Kidney epithelial cell (primary cell): Measurements from ENCODE around the gene ADAM19. TPM values are rescaled to one million over a fixed set of nuclear protein-coding genes. Genes with fewer than 3 reads are reported as not detected.

ENCODE experiments used
- DNase-seq: peaks from one replicate; pipeline ENCODE4 v3.0.0-alpha.2; 2010; ENCODE audit warnings: low read depth
- H3K27me3 ChIP-seq: 2 replicates; pipeline ENCODE4 v1.6.0; 2011; ENCODE audit warnings: low read length; ENCODE audit not compliant: control insufficient read depth, insufficient read depth
- H3K36me3 ChIP-seq: 2 replicates; pipeline ENCODE4 v1.5.1; 2011; ENCODE audit warnings: low read length; ENCODE audit not compliant: control insufficient read depth, insufficient read depth
- H3K4me3 ChIP-seq: 2 replicates; pipeline ENCODE4 v1.5.1; 2011; ENCODE audit warnings: low read depth, mild to moderate bottlenecking, control low read depth, low read length
- total RNA-seq: library from RNA; depleted of rRNA; stranded (reverse); fragments of >200 nt; gene quantifications from 2 replicates; pipeline ENCODE4 v1.2.3, GENCODE V29; 2015
- TF ChIP-seq, protein P1 (sequence below): IDR thresholded peaks from 2 replicates; pipeline ENCODE4 v1.5.1; 2011; ENCODE audit warnings: mild to moderate bottlenecking, moderate library complexity, low read length, control low read depth, inconsistent platforms; ENCODE audit not compliant: insufficient read depth, poor library complexity, severe bottlenecking

ADAM19 gene
- total RNA-seq, 1 donor from 2014 or later = 61.0 TPM

DNA sequence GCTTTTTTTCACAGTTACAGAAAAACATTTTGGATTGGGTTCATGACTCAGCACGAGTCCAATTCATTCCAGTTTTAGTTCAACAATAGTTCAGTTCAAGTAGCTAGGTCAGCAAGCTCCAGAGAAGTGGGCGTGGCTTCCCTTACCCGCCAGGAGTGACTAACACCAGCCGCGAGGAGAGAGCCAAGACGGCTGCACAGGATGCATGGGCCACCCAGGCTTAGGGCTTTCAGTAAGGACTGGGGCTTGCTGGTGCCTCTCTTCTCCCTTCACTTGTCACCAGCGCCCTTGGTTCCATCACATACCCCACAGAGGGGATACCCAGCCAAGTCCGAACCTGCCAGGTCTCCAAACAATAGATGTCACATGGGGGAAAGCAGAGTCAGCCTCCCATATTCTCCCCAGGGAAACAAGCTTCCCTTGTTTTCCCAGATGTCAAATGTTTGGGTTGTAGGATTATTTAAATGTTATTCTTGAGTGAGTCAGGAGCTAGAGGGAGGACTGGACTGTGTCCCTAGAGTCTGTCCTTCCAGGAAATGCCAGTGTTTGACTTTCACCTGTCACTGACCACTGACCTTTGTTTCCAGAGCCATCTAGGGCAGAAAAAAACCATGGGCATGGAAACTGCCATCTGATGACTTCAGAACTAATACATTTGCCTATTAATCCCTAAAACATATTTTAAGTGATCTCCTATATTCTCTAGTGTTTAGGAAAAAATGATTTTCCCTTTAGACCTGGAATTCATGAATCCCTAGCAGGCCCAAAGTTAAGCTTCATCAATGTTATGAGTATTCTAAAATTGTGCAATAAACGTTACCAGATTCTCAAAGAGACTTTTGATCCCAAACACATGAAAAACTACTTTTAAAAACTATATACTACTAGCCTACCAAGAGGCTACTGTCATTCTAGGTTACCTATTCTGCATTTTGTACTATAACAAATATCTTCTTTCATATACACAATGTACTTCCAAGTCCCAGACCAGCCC, 63.6 kb downstream of the ADAM19 start:
- TF ChIP-seq, protein P1, sequence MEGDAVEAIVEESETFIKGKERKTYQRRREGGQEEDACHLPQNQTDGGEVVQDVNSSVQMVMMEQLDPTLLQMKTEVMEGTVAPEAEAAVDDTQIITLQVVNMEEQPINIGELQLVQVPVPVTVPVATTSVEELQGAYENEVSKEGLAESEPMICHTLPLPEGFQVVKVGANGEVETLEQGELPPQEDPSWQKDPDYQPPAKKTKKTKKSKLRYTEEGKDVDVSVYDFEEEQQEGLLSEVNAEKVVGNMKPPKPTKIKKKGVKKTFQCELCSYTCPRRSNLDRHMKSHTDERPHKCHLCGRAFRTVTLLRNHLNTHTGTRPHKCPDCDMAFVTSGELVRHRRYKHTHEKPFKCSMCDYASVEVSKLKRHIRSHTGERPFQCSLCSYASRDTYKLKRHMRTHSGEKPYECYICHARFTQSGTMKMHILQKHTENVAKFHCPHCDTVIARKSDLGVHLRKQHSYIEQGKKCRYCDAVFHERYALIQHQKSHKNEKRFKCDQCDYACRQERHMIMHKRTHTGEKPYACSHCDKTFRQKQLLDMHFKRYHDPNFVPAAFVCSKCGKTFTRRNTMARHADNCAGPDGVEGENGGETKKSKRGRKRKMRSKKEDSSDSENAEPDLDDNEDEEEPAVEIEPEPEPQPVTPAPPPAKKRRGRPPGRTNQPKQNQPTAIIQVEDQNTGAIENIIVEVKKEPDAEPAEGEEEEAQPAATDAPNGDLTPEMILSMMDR = no peak
- peak; percentile 92 for DNase-seq
- H3K36me3 ChIP-seq = peaks cover 1% of the 10 kb centered on the region
- H3K4me3 ChIP-seq = no peak overlapping the region
- H3K27me3 ChIP-seq = no peaks in the 10 kb centered on the region

DNA sequence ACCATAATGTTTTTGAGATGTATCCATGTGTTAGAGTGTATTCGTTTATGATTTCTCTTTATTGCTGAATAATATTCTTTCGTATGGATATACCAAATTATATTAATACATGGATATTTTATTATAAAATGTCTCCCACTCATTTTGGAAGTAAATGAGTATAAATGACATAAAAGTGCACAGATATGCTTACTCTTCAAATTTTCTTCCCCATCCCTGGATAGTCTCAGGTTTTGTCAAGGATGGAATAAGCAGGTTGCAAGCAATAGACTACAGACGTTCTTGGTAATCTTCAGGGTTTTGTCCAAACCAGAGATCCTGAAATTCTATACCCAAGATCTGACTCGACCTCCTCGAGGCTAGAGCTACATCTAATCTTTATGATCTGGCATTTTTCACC, 64.9 kb downstream of the ADAM19 start:
- TF ChIP-seq, protein P1 = no peak
- Histone ChIP-seq H3K36me3 (peaks cover 1% of the 10 kb centered on the region), H3K27me3 (no peaks in the 10 kb centered on the region), H3K4me3 (no peak overlapping the region)
- no peak for DNase-seq

DNA sequence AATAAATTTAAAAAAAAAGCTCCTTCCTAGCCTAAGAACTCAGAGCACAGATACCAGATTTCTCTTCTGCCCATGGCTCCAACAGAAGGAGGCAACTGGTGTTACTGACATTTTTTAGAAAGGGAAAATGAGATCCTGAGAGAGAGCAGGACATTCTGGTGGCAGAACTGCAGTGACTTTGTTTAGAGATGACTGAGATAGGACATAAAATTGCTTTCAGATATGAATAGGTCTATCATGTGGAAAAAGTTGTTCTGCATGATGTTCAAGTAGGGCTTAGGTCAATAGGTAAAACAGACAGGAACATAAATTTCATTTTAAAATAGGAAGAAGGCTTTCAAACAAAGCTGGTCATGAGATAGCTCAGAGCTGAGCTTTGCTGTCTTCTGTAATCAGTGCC, 66.0 kb downstream of the ADAM19 start:
- H3K36me3 ChIP-seq = peaks cover 1% of the 10 kb centered on the region
- H3K27me3 ChIP-seq = no peaks in the 10 kb centered on the region
- H3K4me3 ChIP-seq = no peak overlapping the region
- DNase-seq = no peak
- TF ChIP-seq, protein P1 = no peak

DNA sequence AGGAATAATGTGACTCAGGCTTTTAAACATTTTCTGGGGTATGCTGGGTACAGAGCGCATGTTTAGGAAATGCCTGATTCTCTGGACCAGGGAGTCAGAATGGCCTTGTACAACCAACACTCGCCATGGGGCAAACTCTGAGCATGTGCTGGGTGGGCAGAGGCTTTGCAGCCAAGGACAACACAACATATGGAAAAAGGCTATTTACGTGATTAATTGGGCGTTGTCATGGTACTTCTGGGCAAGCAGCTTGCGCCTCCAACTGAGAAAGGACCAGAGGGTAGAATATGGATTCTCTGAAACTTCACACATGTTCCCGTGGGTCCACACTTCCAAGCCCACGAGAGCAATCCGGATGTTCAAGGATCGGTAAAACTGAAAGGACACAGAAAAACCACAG, 66.5 kb downstream of the ADAM19 start:
- Histone ChIP-seq H3K4me3 (no peak overlapping the region), H3K36me3 (peaks cover 1% of the 10 kb centered on the region), H3K27me3 (no peaks in the 10 kb centered on the region)
- no peak for DNase-seq
- TF ChIP-seq, protein P1 = no peak

DNA sequence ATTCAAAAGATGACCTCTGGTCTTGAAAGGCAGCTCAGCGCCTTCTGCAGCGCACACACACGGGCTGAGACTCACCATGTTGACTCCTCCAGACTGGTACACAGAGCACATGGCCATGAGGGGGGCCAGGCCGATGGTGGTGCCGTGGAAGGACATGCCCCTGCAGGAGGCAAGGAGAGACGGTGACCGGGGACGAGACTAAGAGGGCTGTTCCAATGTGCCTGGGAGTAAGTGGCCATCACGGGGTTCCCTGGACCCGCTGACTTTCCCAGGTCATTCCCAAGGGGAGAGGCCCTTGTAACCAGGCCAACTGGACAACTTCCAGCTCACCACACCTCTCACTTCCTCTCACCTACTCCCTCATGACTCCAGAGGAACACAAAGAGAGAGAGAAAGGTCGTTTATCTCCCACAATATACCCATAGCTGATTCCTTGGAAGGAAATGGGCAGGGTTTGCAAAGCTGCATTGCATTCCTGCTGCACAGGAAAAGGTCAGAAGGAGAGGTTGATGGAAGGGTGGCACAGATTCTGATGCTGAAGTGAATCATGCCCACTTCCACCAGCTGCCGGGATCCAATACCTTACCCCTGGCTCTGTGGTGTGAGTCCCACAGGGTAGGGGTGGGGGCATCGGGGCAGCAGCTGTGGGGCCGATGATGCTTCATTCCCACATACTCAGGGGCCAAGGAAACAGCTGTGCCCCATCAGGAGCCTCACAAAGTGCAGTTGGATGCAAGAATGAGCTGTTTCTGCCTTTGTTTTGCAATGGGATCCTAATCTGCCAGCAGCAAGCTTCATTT, 68.4 kb downstream of the ADAM19 start:
- peak; percentile 2 for DNase-seq

More for the DNA sequence above, 68.4 kb downstream of the ADAM19 start:
- Histone ChIP-seq H3K27me3 (no peaks in the 10 kb centered on the region), H3K36me3 (no peaks in the 10 kb centered on the region), H3K4me3 (no peak overlapping the region)
- TF ChIP-seq, protein P1 = no peak
